Neutrophil (primary cell): Measurements from ENCODE around the gene HNRNPU.
"Not testable (repeated sequence)": the region's sequence is repeated elsewhere in the genome, so short reads cannot be mapped to it uniquely, and the experiment has no call there.

Experiments
- H3K27ac ChIP-seq: fragments of 200-600 bp; sonication (generic); 2 replicates; pipeline ENCODE4 v1.5.1; 2016; ENCODE audit warnings: mild to moderate bottlenecking, moderate library complexity
- H3K27me3 ChIP-seq: fragments of 200-600 bp; sonication (generic); 2 replicates; pipeline ENCODE4 v1.6.0; 2016; ENCODE audit warnings: mild to moderate bottlenecking
- H3K36me3 ChIP-seq: fragments of 200-600 bp; sonication (generic); 2 replicates; pipeline ENCODE4 v1.5.1; 2017
- H3K4me1 ChIP-seq, 2 experiments: fragments of 200-600 bp in 1 of 2; sonication (generic) in 1 of 2; 1 replicate in 1 of 2; 2 replicates in 1 of 2; pipeline versions ENCODE4 v1.5.1 to v1.6.1; 2013 to 2016; ENCODE audit warnings: low read depth in 1 of 2, low read length in 1 of 2, mild to moderate bottlenecking in 1 of 2, moderate library complexity in 1 of 2; ENCODE audit not compliant: control insufficient read depth in 1 of 2, insufficient read depth in 1 of 2
- H3K4me3 ChIP-seq, 2 experiments: fragments of 200-600 bp in 1 of 2; sonication (generic) in 1 of 2; 1 replicate in 1 of 2; 2 replicates in 1 of 2; pipeline ENCODE4 v1.5.1; 2013 to 2016; ENCODE audit warnings: low read depth in 1 of 2, low read length in 1 of 2, mild to moderate bottlenecking in 1 of 2, moderate library complexity in 1 of 2
- H3K9me3 ChIP-seq: fragments of 200-600 bp; sonication (generic); 2 replicates; pipeline ENCODE4 v1.5.1; 2016
- CTCF ChIP-seq: fragments of 200-600 bp; sonication (generic); IDR thresholded peaks from 2 replicates; pipeline ENCODE4 v1.5.1; 2016; ENCODE audit warnings: antibody characterized with exemption

Gene HNRNPU

GRCh38 chr1:244836584-244836983 lies 27.8 kb downstream of the HNRNPU start:
- Histone ChIP-seq H3K27me3 (no peaks in the 10 kb centered on the region), H3K9me3 (no peaks in the 10 kb centered on the region), H3K4me3 (peak overlapping the region; percentile 97 to 100), H3K27ac (peak overlapping the region; percentile 99), H3K4me1 (peaks cover 22 to 29% of the 10 kb centered on the region in 2 experiments), H3K36me3 (peaks cover 21% of the 10 kb centered on the region)
- no peak for TF ChIP-seq CTCF

DNA sequence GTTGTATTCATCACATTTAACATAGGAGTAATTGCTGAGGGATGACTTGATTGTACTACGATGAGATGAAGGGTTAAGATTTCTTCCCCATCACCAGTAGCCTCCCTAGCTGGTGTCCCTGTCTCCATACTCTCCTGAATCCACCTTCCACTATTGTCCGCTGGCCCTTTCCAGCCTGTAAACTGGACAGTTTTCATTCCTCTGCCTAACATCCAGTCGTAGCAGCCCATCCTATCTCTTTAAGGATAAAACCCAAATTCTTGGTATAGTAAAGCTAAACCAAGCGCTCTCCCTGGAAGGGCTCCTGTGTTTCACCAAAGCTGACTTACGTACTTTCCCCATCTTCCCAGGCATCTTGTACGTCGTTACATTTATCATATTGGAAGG lies 28.2 kb downstream of the HNRNPU start:
- Histone ChIP-seq H3K9me3 (no peaks in the 10 kb centered on the region), H3K4me1 (peaks cover 22 to 29% of the 10 kb centered on the region in 2 experiments), H3K4me3 (peak overlapping the region; percentile 97 to 100), H3K27me3 (no peaks in the 10 kb centered on the region), H3K36me3 (peaks cover 16% of the 10 kb centered on the region), H3K27ac (peak overlapping the region; percentile 99)
- TF ChIP-seq CTCF = no peak

DNA sequence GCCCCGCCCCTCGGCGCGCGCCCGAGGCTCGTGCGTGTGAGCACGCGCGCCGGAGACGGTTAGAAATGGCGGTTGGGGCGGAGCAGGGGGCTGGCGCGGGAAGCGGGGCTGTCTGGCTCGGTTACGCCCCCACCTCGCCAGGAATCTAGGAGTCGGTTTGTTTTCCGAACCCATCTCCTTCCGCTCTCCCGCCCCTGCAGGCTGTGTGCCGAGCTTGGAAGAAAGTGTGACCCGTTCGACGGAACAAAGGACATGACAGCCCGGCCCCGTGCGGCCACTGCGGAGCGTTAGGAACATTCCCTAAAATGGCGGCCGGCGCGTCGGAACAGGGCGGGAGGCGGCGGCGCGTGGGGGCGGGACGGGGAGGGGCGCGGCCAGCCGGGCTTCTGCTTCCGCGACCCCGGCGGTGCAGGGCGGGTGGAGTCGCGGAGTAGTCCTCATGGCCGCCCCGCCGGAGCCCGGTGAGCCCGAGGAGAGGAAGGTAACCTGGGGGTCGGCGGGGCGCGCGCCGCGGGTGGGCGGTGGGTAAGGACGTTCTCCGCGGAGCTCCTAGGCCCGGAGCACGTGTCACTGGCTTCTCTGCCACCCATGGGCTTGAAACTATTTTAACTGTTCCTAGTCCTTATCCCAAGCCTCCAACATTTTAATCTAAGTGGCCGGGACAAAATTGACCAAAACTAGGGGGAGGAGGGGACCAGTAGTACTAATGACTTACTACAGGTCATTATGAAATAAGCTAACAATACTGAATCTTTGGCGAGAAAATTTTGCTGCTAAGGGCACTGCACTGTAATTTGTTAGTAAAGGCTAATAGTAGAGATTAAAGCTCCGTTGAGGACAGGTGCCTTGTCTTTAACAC lies 28.8 kb downstream of the HNRNPU start, which contains the start of gene COX20:
COX20 (plus strand) TSS at position 383 of the 859 bp plus-strand sequence; CDS start at position 440, 57 bp downstream.
- Histone ChIP-seq H3K4me1 (peaks cover 22 to 29% of the 10 kb centered on the region in 2 experiments), H3K27ac (peak within 1 kb of the TSS; percentile 99), H3K27me3 (no peaks in the 10 kb centered on the region), H3K36me3 (peaks cover 11% of the 10 kb centered on the region), H3K9me3 (no peaks in the 10 kb centered on the region), H3K4me3 (peak within 1 kb of the TSS; percentile 97 to 100)
- peak; percentile 58 for TF ChIP-seq CTCF

GRCh38 chr1:244834543-244835275 lies 29.6 kb downstream of the HNRNPU start:
- TF ChIP-seq CTCF = no peak
- Histone ChIP-seq H3K9me3 (no peaks in the 10 kb centered on the region), H3K36me3 (peaks cover 5% of the 10 kb centered on the region), H3K27me3 (no peaks in the 10 kb centered on the region), H3K4me1 (peaks cover 22 to 29% of the 10 kb centered on the region in 2 experiments), H3K27ac (peak overlapping the region; percentile 99), H3K4me3 (peak overlapping the region; percentile 97 to 100)

GRCh38 chr1:244833734-244834542 lies 30.4 kb downstream of the HNRNPU start:
- peak overlapping the region; percentile 97 to 100 for H3K4me3 ChIP-seq
- no peaks in the 10 kb centered on the region for H3K9me3 ChIP-seq
- peaks cover 22 to 29% of the 10 kb centered on the region in 2 experiments for H3K4me1 ChIP-seq
- no peak for TF ChIP-seq CTCF
- peaks cover 5% of the 10 kb centered on the region for H3K36me3 ChIP-seq
- H3K27me3 ChIP-seq = no peaks in the 10 kb centered on the region
- peak overlapping the region; percentile 99 for H3K27ac ChIP-seq

DNA sequence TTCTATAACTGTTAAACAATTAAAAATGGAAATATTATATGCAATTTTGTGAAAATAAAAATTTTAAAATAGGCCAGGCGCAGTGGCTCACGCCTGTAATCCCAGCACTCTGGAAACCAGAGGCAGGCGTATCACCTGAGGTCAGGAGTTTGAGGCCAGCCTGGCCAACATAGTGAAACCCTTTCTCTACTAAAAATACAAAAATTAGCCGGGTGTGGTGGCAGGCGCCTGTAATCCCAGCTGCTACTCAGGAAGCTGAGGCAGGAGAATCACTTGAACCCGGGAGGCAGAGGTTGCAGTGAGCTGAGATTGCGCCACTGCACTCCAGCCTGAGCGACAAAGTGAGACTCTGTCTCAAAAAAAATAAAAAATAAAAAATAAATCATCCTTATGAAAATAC lies 31.1 kb downstream of the HNRNPU start:
- H3K27ac ChIP-seq = peak overlapping the region; percentile 99
- H3K9me3 ChIP-seq, H3K27me3 ChIP-seq, H3K36me3 ChIP-seq: not testable (repeated sequence)
- peaks cover 22 to 29% of the 10 kb centered on the region in 2 experiments for H3K4me1 ChIP-seq
- peak overlapping the region; percentile 97 to 100 for H3K4me3 ChIP-seq
